Peyer's patch (tissue), 4 donors: ENCODE data around the gene ELMO1. TPM values are rescaled to one million over a fixed set of nuclear protein-coding genes. Genes with fewer than 3 reads are reported as not detected.

Experiments used
- DNase-seq, 3 donors: peaks; one replicate each; pipeline ENCODE4 v3.0.0-alpha.2; 2017 to 2019
- H3K27ac ChIP-seq, 4 donors: fragments of 200-600 bp; sonication (generic); one replicate each; pipeline ENCODE4 v1.5.1; 2016 to 2019
- H3K27me3 ChIP-seq, 2 donors: fragments of 200-600 bp; sonication (generic); one replicate each; pipeline ENCODE4 v1.5.1; 2019
- H3K36me3 ChIP-seq, 3 donors: fragments of 200-600 bp; sonication (generic); one replicate each; pipeline ENCODE4 v1.5.1; 2016 to 2019
- H3K4me1 ChIP-seq, 4 donors: fragments of 200-600 bp; sonication (generic); one replicate each; pipeline ENCODE4 v1.5.1; 2016 to 2019
- H3K4me3 ChIP-seq, 4 donors: fragments of 200-600 bp; sonication (generic); 1 replicate in 3 of 4; 2 replicates in 1 of 4; pipeline ENCODE4 v1.5.1; 2016 to 2019; ENCODE audit warnings: mild to moderate bottlenecking in 1 of 4
- H3K9me3 ChIP-seq, 4 donors: fragments of 200-600 bp; sonication (generic); one replicate each; pipeline ENCODE4 v1.5.1; 2016 to 2019; ENCODE audit warnings: mild to moderate bottlenecking in 1 of 4
- POLR2A ChIP-seq, 2 donors: fragments of 450-650 bp; IDR thresholded peaks; one replicate each; pipeline ENCODE4 v1.5.1; 2017; ENCODE audit warnings: antibody characterized with exemption in 2 of 2, mild to moderate bottlenecking in 2 of 2, moderate library complexity in 2 of 2
- total RNA-seq, 4 donors: library from RNA; depleted of rRNA; stranded (reverse); fragments of >200 nt; gene quantifications; one replicate each; pipeline ENCODE4 v1.1.0, GENCODE V29; 2016
- TF ChIP-seq, protein P1 (sequence below), 6 experiments: fragments of 450-650 bp in 4 of 6; fragments of 200-600 bp in 2 of 6; sonication (generic) in 1 of 6; IDR thresholded peaks; one replicate each; pipeline ENCODE4 v1.5.1; 2017 to 2019; ENCODE audit warnings: antibody characterized with exemption in 6 of 6, mild to moderate bottlenecking in 3 of 6, moderate library complexity in 1 of 6

ELMO1 gene
- total RNA-seq, 4 donors from 2014 or later = 43.1 to 381 (median 72.2) TPM

- Histone ChIP-seq H3K36me3 (no peaks in the 10 kb centered on the region), H3K9me3 (no peaks in the 10 kb centered on the region), H3K4me1 (no peaks in the 10 kb centered on the region), H3K27ac (no peak overlapping the region), H3K27me3 (no peaks in the 10 kb centered on the region), H3K4me3 (no peak overlapping the region)
- no peak for DNase-seq
- no peak for TF ChIP-seq POLR2A (IDR thresholded peaks at IDR 0.05)
- TF ChIP-seq, protein P1, sequence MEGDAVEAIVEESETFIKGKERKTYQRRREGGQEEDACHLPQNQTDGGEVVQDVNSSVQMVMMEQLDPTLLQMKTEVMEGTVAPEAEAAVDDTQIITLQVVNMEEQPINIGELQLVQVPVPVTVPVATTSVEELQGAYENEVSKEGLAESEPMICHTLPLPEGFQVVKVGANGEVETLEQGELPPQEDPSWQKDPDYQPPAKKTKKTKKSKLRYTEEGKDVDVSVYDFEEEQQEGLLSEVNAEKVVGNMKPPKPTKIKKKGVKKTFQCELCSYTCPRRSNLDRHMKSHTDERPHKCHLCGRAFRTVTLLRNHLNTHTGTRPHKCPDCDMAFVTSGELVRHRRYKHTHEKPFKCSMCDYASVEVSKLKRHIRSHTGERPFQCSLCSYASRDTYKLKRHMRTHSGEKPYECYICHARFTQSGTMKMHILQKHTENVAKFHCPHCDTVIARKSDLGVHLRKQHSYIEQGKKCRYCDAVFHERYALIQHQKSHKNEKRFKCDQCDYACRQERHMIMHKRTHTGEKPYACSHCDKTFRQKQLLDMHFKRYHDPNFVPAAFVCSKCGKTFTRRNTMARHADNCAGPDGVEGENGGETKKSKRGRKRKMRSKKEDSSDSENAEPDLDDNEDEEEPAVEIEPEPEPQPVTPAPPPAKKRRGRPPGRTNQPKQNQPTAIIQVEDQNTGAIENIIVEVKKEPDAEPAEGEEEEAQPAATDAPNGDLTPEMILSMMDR (IDR thresholded peaks at IDR 0.05) = no peak
Measured at GRCh38 chr7:37363536-37364491, 84.8 kb downstream of the ELMO1 start.

DNA sequence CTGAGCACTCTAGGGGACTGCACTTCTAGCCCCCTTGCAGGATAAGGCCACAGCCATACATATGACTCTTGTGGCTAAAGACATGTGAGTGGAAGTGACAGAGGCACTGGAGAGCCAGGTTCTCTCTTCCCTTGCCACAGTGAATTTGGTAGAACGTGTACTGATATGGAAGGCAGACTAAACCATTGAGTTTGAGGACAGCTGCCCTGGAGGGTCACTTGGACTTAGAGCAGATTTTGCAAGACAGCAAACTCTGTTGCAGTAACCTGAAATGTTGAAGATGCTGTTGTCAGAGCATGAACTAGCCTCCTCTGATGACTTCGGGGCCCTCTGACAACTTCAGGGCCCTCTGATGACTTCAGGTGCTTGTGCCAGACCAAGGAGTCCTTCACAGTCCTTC lies 85.9 kb downstream of the ELMO1 start:
- H3K27me3 ChIP-seq = no peaks in the 10 kb centered on the region
- H3K36me3 ChIP-seq = no peaks in the 10 kb centered on the region
- no peak for DNase-seq
- H3K4me1 ChIP-seq = no peaks in the 10 kb centered on the region
- H3K4me3 ChIP-seq = no peak overlapping the region
- TF ChIP-seq, protein P1 (IDR thresholded peaks at IDR 0.05) = no peak
- TF ChIP-seq POLR2A (IDR thresholded peaks at IDR 0.05) = no peak
- no peaks in the 10 kb centered on the region for H3K9me3 ChIP-seq
- H3K27ac ChIP-seq = no peak overlapping the region

DNA sequence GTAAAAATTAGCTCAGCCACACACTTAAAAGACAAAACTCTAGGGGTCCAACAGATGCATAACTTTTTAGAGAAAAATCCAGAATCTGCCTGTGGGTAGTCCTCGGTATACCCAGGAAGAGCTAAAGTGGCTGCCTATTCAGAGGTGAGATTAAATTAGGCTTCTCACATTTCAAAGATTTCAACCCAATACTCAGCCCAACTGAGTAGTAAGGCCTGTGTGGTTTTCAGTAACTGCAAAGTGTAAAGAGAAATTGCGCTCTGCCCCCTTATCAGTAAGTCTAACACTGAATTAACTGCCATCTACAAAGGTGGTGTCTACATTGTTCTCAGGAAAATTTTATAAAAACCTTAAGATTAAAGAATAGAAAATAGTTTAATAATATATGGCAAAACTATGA lies 88.2 kb downstream of the ELMO1 start:
- H3K27me3 ChIP-seq = no peaks in the 10 kb centered on the region
- no peaks in the 10 kb centered on the region for H3K36me3 ChIP-seq
- H3K9me3 ChIP-seq = no peaks in the 10 kb centered on the region
- DNase-seq = no peak
- H3K4me1 ChIP-seq = peaks cover 0 to 4% (median 0%) of the 10 kb centered on the region in 4 donors
- H3K27ac ChIP-seq = no peak overlapping the region
- no peak overlapping the region for H3K4me3 ChIP-seq
- no peak for TF ChIP-seq POLR2A (IDR thresholded peaks at IDR 0.05)
- TF ChIP-seq, protein P1 (IDR thresholded peaks at IDR 0.05) = no peak

DNA sequence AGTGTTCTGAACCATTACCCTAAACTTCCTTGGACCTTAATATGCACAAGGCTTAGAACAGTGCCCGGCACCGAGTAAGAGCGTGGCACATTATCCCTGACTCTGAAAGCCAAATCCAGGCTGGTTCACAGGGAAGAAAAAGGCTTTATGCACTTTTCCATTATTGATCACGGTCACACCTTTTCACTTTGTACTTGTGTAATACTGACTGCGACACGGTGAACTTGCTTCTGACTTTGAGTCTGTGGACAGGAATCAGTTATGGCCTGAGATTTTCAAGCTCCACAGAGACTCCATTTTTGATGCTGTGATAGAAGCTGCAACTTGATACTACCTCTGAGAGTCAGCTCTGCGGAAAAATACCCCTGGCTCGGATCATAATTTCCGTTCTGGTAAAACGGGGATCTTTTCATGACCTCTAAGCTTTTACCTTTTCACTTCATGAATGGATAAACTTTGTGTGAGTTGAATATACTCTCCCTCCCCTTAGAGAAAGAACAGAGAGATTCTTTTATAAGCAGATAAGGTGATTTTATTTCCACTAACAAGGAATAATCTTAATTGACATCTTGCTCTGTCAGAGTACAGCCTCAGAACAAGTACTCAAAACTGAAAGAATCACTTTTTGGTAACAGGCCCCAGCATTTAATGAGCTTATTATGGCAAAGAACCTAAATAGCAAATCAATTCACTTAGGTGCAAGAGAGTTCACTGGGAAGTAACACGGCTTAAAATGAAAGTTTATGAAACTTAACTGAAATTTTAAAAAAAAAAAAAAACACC lies 88.8 kb downstream of the ELMO1 start:
- no peaks in the 10 kb centered on the region for H3K27me3 ChIP-seq
- H3K36me3 ChIP-seq = no peaks in the 10 kb centered on the region
- H3K9me3 ChIP-seq = no peaks in the 10 kb centered on the region
- H3K27ac ChIP-seq = no peak overlapping the region
- TF ChIP-seq POLR2A (IDR thresholded peaks at IDR 0.05) = no peak
- TF ChIP-seq, protein P1 (IDR thresholded peaks at IDR 0.05) = no peak
- no peak overlapping the region for H3K4me3 ChIP-seq
- DNase-seq = no peak
- H3K4me1 ChIP-seq = peaks cover 0 to 7% (median 0%) of the 10 kb centered on the region in 4 donors

- TF ChIP-seq, protein P1 (IDR thresholded peaks at IDR 0.05) = no peak
- no peak for TF ChIP-seq POLR2A (IDR thresholded peaks at IDR 0.05)
- Histone ChIP-seq H3K27ac (no peak overlapping the region), H3K27me3 (no peaks in the 10 kb centered on the region), H3K9me3 (no peaks in the 10 kb centered on the region), H3K36me3 (no peaks in the 10 kb centered on the region), H3K4me1 (peaks cover 0 to 7% (median 2%) of the 10 kb centered on the region in 4 donors), H3K4me3 (no peak overlapping the region)
- no peak for DNase-seq
Measured at GRCh38 chr7:37359180-37359579, 89.5 kb downstream of the ELMO1 start.
